ENCODE results near the gene SMG6.

SMG6 gene

DNA sequence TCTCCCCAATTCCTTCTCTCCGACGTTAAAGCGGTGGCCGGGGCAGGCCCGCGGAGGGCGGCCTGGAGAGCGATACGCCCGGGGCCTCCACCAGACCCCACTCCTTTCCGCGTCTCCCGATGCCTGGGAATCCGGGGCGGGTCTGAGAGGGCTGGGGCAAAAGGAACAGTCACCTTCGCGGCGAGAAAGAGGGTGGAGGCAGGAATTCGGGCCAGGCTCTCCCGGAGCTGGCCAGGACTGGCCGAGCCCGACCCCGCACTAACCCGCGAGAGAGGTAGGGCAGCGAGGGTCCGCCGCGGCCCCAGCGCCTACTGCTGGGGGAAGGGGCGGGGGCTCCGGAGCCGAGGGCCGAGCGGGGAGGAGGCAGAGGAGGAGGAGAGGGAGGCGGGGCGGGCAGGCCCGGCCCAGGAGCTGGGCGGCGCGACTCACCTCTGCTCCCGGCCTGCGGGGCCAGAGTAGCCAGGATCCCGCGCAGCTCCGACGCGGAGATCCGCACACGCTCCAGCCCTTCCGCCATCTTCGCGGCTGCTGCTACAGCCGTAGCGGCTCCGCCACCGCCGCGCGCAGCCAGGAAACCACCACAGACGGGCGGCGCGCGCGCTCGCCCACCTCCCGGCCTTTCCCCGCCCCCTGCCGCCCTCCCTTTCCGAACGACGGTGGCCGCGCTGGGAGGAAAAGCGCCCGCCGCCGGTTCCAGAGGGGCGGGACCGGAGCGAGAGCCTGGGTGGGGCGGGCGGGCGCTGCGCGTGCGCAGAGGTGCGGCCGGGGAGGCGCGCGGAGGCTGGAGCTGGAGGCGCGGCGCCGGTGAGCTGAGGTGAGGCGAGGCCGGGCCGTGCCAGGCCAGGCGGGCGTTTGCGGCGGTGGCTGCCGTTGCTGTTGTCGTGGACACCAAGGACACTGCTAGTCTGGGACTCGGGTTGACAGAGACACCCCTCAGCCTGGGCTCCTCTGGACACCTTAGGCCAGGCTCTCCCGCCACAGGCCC lies at the start of gene SMG6, which contains the start of gene SRR:
TSS of gene SMG6 (minus strand) at position 582 of the 985 bp plus-strand sequence. CDS start at position 517, 65 bp downstream.
TSS of gene SRR (plus strand) at position 747 of the 985 bp plus-strand sequence. CDS start 11,611 bp downstream, outside the sequence.
- no peaks in the 10 kb centered on the region for H3K9me3 ChIP-seq (ENCODE audit: control insufficient read depth in 1 of 2, low read length in 2 of 2)
- peak within 1 kb of the TSS; percentile 90 for H3K27ac ChIP-seq (ENCODE audit: low read depth, low read length)
- H3K27me3 ChIP-seq (ENCODE audit: control insufficient read depth in 1 of 2, insufficient read depth in 2 of 2, low read length in 2 of 2) = no peaks in the 10 kb centered on the region
- peaks cover 11 to 15% of the 10 kb centered on the region in 2 donors for H3K36me3 ChIP-seq (ENCODE audit: control insufficient read depth in 1 of 2, insufficient read depth in 2 of 2, low read length in 2 of 2)
- peak within 1 kb of the TSS; percentile 92 to 93 for H3K9ac ChIP-seq (ENCODE audit: low read depth in 1 of 2, low read length in 2 of 2)
- peaks cover 0 to 12% of the 10 kb centered on the region in 2 donors for H3K4me1 ChIP-seq (ENCODE audit: control insufficient read depth in 1 of 2, insufficient read depth in 2 of 2, low read length in 2 of 2)
- peak within 1 kb of the TSS; percentile 84 to 92 for H3K4me3 ChIP-seq (ENCODE audit: low read depth in 1 of 2, low read length in 2 of 2)

DNA sequence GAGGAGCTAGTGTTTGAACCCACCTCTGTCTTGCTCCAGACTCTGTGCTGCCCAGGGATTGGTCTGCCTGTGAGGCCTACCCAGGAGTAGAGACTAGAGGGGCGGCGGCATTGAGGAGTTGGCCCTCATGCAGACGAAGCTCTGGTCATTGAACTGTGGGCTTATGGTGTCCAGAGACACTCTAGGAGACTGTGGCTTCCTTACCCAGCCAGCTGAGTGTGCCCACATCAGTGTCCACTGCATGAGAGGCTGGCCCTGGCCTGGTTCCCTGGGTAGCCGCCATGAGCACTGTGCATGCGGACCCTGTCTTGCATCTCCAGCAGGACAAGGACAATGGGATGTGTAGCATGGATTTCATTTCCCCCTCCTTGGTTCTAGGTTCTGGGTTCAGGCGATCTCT lies 47.7 kb upstream of the SMG6 start:
- no peak overlapping the region for H3K4me3 ChIP-seq (ENCODE audit: low read depth in 1 of 2, low read length in 2 of 2)
- H3K27me3 ChIP-seq (ENCODE audit: control insufficient read depth in 1 of 2, insufficient read depth in 2 of 2, low read length in 2 of 2) = no peaks in the 10 kb centered on the region
- H3K4me1 ChIP-seq (ENCODE audit: control insufficient read depth in 1 of 2, insufficient read depth in 2 of 2, low read length in 2 of 2) = peaks cover 8 to 12% of the 10 kb centered on the region in 2 donors
- H3K27ac ChIP-seq (ENCODE audit: low read depth, low read length) = no peak overlapping the region
- no peaks in the 10 kb centered on the region for H3K9me3 ChIP-seq (ENCODE audit: control insufficient read depth in 1 of 2, low read length in 2 of 2)
- H3K36me3 ChIP-seq (ENCODE audit: control insufficient read depth in 1 of 2, insufficient read depth in 2 of 2, low read length in 2 of 2) = no peaks in the 10 kb centered on the region
- H3K9ac ChIP-seq (ENCODE audit: low read depth in 1 of 2, low read length in 2 of 2) = no peak overlapping the region

DNA sequence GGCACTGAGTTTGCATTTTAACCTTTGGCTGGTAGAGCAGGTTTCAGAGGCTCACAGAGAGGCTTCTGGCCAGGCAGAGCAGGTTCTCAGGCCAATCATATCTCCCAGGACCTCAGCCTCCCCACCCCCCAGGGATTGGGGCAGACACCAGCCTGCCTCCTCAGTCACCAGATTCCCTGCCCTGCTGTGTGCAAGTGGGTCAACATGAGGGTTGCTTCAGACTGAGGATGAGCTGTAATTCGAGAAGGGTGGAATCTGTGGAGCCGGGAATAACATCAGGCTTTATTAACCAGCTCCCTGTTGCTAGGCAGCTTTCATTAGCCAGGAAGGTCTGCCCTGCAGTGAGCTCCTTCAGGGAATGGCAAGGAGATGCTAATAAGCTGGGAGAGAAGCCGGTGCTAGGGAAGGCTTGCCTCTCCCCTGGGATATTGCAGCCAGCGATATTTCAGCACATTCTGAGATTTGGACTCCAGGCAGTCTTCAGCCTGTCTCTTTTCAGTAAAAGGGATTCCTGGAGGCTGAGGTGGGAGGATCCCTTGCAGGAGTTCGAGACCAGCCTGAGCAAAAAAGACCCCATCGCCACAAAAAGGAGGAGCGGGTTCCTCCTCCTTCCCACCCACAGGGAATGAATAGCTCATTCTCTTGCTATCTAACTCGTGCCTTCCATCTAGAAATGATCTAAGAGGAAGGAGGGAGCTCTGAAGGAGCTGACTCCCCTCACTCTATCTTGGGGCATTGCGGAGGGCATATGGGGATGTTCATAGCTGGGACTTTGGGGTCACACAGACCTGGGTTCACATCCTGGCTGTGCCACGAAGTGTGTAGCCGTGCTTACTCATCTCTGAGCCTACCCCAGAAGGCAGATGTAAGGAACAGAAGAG lies 44.5 kb upstream of the SMG6 start:
- Histone ChIP-seq H3K9me3 (ENCODE audit: control insufficient read depth in 1 of 2, low read length in 2 of 2) (no peaks in the 10 kb centered on the region), H3K27ac (ENCODE audit: low read depth, low read length) (no peak overlapping the region), H3K27me3 (ENCODE audit: control insufficient read depth in 1 of 2, insufficient read depth in 2 of 2, low read length in 2 of 2) (no peaks in the 10 kb centered on the region), H3K9ac (ENCODE audit: low read depth in 1 of 2, low read length in 2 of 2) (no peak overlapping the region), H3K4me3 (ENCODE audit: low read depth in 1 of 2, low read length in 2 of 2) (no peak overlapping the region), H3K4me1 (ENCODE audit: control insufficient read depth in 1 of 2, insufficient read depth in 2 of 2, low read length in 2 of 2) (peaks cover 18 to 21% of the 10 kb centered on the region in 2 donors), H3K36me3 (ENCODE audit: control insufficient read depth in 1 of 2, insufficient read depth in 2 of 2, low read length in 2 of 2) (peaks cover 9 to 11% of the 10 kb centered on the region in 2 donors)

DNA sequence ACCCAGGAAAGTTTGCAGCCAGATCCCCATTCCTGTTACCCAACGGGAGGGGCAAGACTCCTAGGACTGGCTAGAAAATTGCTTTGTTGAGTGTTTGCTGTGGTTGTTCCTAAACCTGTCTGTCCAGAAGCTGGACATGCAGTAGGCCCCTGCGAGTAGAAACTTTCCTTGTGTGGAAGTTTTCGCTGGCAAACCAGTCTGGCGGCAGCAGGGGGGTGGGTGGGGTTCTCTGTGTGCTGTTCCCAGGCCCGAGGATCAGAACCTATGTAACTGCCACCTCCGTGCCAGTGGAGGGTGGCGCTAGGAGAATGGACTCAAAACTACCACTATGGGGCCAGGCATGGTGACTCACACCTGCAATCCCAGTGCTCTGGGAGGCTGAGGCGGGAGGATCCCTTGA lies 42.9 kb upstream of the SMG6 start:
- no peak overlapping the region for H3K27ac ChIP-seq (ENCODE audit: low read depth, low read length)
- H3K36me3 ChIP-seq (ENCODE audit: control insufficient read depth in 1 of 2, insufficient read depth in 2 of 2, low read length in 2 of 2) = peaks cover 9 to 11% of the 10 kb centered on the region in 2 donors
- H3K4me1 ChIP-seq (ENCODE audit: control insufficient read depth in 1 of 2, insufficient read depth in 2 of 2, low read length in 2 of 2) = peaks cover 21 to 24% of the 10 kb centered on the region in 2 donors
- no peak overlapping the region for H3K4me3 ChIP-seq (ENCODE audit: low read depth in 1 of 2, low read length in 2 of 2)
- no peaks in the 10 kb centered on the region for H3K27me3 ChIP-seq (ENCODE audit: control insufficient read depth in 1 of 2, insufficient read depth in 2 of 2, low read length in 2 of 2)
- no peak overlapping the region for H3K9ac ChIP-seq (ENCODE audit: low read depth in 1 of 2, low read length in 2 of 2)
- H3K9me3 ChIP-seq (ENCODE audit: control insufficient read depth in 1 of 2, low read length in 2 of 2) = no peaks in the 10 kb centered on the region

DNA sequence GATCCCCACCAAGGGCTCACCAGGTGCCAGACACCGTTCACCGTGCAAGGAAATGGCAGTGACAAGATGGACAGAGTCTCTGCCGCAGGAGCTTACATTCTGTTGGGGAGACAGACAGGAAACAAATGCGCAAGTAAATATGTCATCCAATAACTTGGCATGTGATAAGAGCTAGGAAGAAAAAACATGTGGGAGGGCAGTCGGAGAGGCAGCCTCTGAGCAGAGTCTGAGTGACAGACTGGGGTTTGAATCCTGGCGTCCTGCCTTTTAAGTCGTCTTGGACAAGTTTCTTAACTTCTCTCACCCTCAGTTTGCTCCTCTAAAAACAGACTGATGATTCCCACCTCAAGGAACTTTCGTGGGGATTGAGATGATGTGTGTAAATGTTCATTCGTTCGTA lies 40.9 kb upstream of the SMG6 start:
- no peak overlapping the region for H3K4me3 ChIP-seq (ENCODE audit: low read depth in 1 of 2, low read length in 2 of 2)
- peaks cover 9 to 11% of the 10 kb centered on the region in 2 donors for H3K36me3 ChIP-seq (ENCODE audit: control insufficient read depth in 1 of 2, insufficient read depth in 2 of 2, low read length in 2 of 2)
- H3K4me1 ChIP-seq (ENCODE audit: control insufficient read depth in 1 of 2, insufficient read depth in 2 of 2, low read length in 2 of 2) = peaks cover 21 to 24% of the 10 kb centered on the region in 2 donors
- H3K9me3 ChIP-seq (ENCODE audit: control insufficient read depth in 1 of 2, low read length in 2 of 2) = no peaks in the 10 kb centered on the region
- no peak overlapping the region for H3K27ac ChIP-seq (ENCODE audit: low read depth, low read length)
- no peak overlapping the region for H3K9ac ChIP-seq (ENCODE audit: low read depth in 1 of 2, low read length in 2 of 2)
- H3K27me3 ChIP-seq (ENCODE audit: control insufficient read depth in 1 of 2, insufficient read depth in 2 of 2, low read length in 2 of 2) = no peaks in the 10 kb centered on the region

DNA sequence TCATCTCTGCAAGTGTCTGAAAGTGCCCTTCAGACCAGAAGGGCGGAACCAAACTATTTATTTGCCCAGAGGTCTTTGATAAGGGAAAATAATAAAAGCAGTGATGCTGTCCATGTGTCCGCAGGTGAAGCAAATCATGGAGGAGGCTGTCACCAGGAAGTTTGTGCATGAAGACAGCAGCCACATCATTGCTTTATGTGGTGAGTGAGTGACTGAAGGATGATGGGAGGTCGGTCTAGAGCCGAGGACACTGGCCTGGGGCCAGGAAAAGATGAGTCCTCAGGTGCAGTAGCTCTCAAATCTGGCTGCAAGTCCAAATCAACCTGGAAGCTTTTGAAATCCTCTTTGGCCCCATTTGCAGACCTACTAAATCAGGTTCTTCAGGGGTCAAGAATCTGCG lies 39.8 kb upstream of the SMG6 start:
- Histone ChIP-seq H3K36me3 (ENCODE audit: control insufficient read depth in 1 of 2, insufficient read depth in 2 of 2, low read length in 2 of 2) (peaks cover 9 to 11% of the 10 kb centered on the region in 2 donors), H3K27me3 (ENCODE audit: control insufficient read depth in 1 of 2, insufficient read depth in 2 of 2, low read length in 2 of 2) (no peaks in the 10 kb centered on the region), H3K9ac (ENCODE audit: low read depth in 1 of 2, low read length in 2 of 2) (peak overlapping the region in 1 of 2 donors; percentile 2), H3K4me1 (ENCODE audit: control insufficient read depth in 1 of 2, insufficient read depth in 2 of 2, low read length in 2 of 2) (peaks cover 21 to 24% of the 10 kb centered on the region in 2 donors), H3K9me3 (ENCODE audit: control insufficient read depth in 1 of 2, low read length in 2 of 2) (no peaks in the 10 kb centered on the region), H3K4me3 (ENCODE audit: low read depth in 1 of 2, low read length in 2 of 2) (no peak overlapping the region), H3K27ac (ENCODE audit: low read depth, low read length) (no peak overlapping the region)

DNA sequence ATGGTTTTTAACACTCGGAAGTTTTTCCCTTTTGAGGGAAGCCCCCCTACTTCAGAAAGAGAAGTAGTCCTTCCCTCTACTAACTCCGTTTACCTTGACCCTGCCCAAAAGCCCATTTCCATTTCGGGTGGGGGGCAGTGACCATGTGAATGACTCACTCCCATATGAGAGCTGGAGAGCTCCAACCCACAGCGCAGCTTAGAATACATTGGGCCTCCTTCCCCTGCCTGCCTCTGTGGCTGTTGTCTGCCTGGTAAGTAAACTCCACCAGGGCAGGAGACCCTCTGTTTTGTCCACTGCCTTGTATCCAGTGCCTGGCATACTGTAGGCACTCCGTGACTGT lies 34.7 kb upstream of the SMG6 start:
- Histone ChIP-seq H3K27me3 (ENCODE audit: control insufficient read depth in 1 of 2, insufficient read depth in 2 of 2, low read length in 2 of 2) (no peaks in the 10 kb centered on the region), H3K9me3 (ENCODE audit: control insufficient read depth in 1 of 2, low read length in 2 of 2) (no peaks in the 10 kb centered on the region), H3K36me3 (ENCODE audit: control insufficient read depth in 1 of 2, insufficient read depth in 2 of 2, low read length in 2 of 2) (peaks cover 12 to 21% of the 10 kb centered on the region in 2 donors), H3K9ac (ENCODE audit: low read depth in 1 of 2, low read length in 2 of 2) (peak overlapping the region; percentile 47 to 84), H3K4me3 (ENCODE audit: low read depth in 1 of 2, low read length in 2 of 2) (peak overlapping the region; percentile 74 to 94), H3K4me1 (ENCODE audit: control insufficient read depth in 1 of 2, insufficient read depth in 2 of 2, low read length in 2 of 2) (peaks cover 19 to 24% of the 10 kb centered on the region in 2 donors), H3K27ac (ENCODE audit: low read depth, low read length) (no peak overlapping the region)

DNA sequence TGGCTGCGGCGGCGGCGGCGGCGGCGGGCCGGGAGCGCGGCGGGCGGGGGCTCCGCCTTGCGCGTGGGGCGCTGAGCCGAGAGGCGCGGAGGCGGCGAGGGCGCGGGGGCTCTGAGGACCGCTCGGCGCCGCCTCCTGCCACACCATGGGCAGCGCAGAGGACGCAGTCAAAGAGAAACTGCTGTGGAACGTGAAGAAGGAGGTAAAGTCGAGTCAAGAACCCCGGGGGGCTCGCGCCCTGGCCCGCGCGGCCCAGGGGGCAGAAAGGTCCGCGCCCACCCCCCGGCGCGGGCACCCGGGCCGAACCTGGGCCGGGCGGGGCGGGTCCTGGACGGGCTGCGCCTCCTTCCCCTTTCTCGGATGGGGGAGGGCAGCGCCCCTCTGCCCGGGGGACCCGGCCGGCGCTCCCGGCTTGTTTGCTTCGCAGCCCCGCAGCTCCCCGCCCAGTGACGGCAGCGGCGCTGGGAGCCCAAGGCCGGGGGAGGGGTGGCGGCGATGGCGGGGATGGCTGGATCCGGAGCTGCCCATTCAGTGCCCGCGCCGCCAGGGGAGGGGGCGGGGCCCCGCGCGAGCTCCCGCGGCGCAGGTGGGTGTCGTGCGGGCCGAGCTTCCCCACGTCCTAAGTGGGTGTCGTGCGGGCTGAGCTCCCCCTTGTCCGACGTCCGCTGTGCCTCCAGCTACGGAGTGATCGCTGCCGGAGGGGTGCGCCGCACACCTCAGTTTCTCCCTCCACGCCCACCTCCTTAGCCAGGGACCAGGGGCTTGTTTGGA lies 34.1 kb upstream of the SMG6 start:
- Histone ChIP-seq H3K27me3 (ENCODE audit: control insufficient read depth in 1 of 2, insufficient read depth in 2 of 2, low read length in 2 of 2) (no peaks in the 10 kb centered on the region), H3K36me3 (ENCODE audit: control insufficient read depth in 1 of 2, insufficient read depth in 2 of 2, low read length in 2 of 2) (peaks cover 18 to 26% of the 10 kb centered on the region in 2 donors), H3K9ac (ENCODE audit: low read depth in 1 of 2, low read length in 2 of 2) (peak overlapping the region; percentile 51 to 84), H3K27ac (ENCODE audit: low read depth, low read length) (peak overlapping the region; percentile 48), H3K9me3 (ENCODE audit: control insufficient read depth in 1 of 2, low read length in 2 of 2) (no peaks in the 10 kb centered on the region), H3K4me1 (ENCODE audit: control insufficient read depth in 1 of 2, insufficient read depth in 2 of 2, low read length in 2 of 2) (peaks cover 14 to 18% of the 10 kb centered on the region in 2 donors), H3K4me3 (ENCODE audit: low read depth in 1 of 2, low read length in 2 of 2) (peak overlapping the region; percentile 74 to 94)

DNA sequence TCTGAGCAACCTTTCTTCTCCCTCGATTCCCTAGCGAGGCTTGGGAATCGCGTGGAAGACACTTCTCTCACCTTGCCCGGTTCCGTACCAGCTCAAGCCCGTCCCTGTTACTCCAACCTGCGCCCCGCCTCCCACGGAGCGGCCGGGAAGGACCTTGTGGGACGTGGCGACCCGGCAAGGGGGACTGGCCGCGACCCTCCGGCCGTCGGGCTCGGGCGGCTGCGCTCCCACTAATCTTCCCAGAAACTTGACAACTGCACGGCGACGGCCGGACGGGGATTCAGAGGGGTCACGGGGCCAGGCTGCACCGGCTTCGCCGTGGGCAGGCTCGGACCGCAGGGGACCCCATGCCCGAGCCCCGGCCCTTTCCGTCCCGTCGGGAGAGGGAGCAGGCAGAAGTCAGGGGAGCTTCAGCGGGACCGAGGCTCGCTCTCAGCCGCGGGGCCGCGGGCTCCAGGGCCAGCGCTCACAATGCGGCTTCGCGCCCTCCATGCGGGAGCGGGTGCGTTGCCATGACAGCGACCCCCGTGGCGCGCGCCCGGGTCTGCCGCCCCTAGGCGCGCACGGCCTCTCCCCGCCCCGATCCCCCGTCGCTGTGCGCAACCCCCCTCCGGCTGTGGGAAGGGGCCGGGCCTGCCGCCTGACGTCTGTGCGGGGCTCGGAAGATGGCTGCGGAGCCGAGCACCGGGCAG lies 33.4 kb upstream of the SMG6 start, which contains the start of gene SGSM2:
TSS of gene SGSM2 (plus strand) at position 650 of the 692 bp plus-strand sequence. CDS start 188 bp downstream, outside the sequence.
- peaks cover 14 to 18% of the 10 kb centered on the region in 2 donors for H3K4me1 ChIP-seq (ENCODE audit: control insufficient read depth in 1 of 2, insufficient read depth in 2 of 2, low read length in 2 of 2)
- H3K36me3 ChIP-seq (ENCODE audit: control insufficient read depth in 1 of 2, insufficient read depth in 2 of 2, low read length in 2 of 2) = peaks cover 23 to 32% of the 10 kb centered on the region in 2 donors
- H3K4me3 ChIP-seq (ENCODE audit: low read depth in 1 of 2, low read length in 2 of 2) = peak within 1 kb of the TSS; percentile 85 to 94
- peak within 1 kb of the TSS; percentile 79 to 86 for H3K9ac ChIP-seq (ENCODE audit: low read depth in 1 of 2, low read length in 2 of 2)
- H3K27ac ChIP-seq (ENCODE audit: low read depth, low read length) = peak within 1 kb of the TSS; percentile 79
- no peaks in the 10 kb centered on the region for H3K27me3 ChIP-seq (ENCODE audit: control insufficient read depth in 1 of 2, insufficient read depth in 2 of 2, low read length in 2 of 2)
- no peaks in the 10 kb centered on the region for H3K9me3 ChIP-seq (ENCODE audit: control insufficient read depth in 1 of 2, low read length in 2 of 2)
